H9 (cell line): ENCODE data around the gene ABHD12. TPM values are rescaled to one million over a fixed set of nuclear protein-coding genes. Genes with fewer than 3 reads are reported as not detected.

ENCODE experiments used
- DNase-seq: peaks from one replicate; pipeline ENCODE4 v3.0.0-alpha.2; 2017
- H2AFZ ChIP-seq: one replicate; pipeline ENCODE4 v1.6.1; 2013; ENCODE audit warnings: mild to moderate bottlenecking, low read length, control low read depth, moderate library complexity
- H2AK5ac ChIP-seq: 2 replicates; pipeline ENCODE4 v1.6.1; 2013; ENCODE audit warnings: low read length, control low read depth, mixed read lengths; ENCODE audit not compliant: insufficient read length
- H2BK120ac ChIP-seq: one replicate; pipeline ENCODE4 v1.6.1; 2013; ENCODE audit warnings: low read depth, mild to moderate bottlenecking, low read length, control low read depth, inconsistent platforms; ENCODE audit not compliant: poor library complexity, severe bottlenecking
- H2BK12ac ChIP-seq: 2 replicates; pipeline ENCODE4 v1.6.1; 2013; ENCODE audit warnings: low read length, control low read depth, mixed read lengths, low read depth; ENCODE audit not compliant: insufficient read length
- H2BK15ac ChIP-seq: 2 replicates; pipeline ENCODE4 v1.6.1; 2013; ENCODE audit warnings: low read depth, low read length, control low read depth
- H2BK20ac ChIP-seq: one replicate; pipeline ENCODE4 v1.6.1; 2013; ENCODE audit warnings: low read depth, mild to moderate bottlenecking, low read length, control low read depth, inconsistent platforms; ENCODE audit not compliant: poor library complexity, severe bottlenecking
- H2BK5ac ChIP-seq: 2 replicates; pipeline ENCODE4 v1.6.1; 2013; ENCODE audit warnings: low read length, control low read depth, mixed read lengths; ENCODE audit not compliant: insufficient read length
- H3K14ac ChIP-seq: 2 replicates; pipeline ENCODE4 v1.6.1; 2013; ENCODE audit warnings: low read length, control low read depth; ENCODE audit not compliant: insufficient read depth
- H3K18ac ChIP-seq: 2 replicates; pipeline ENCODE4 v1.6.1; 2013; ENCODE audit warnings: low read depth, mild to moderate bottlenecking, mixed read lengths, low read length, control low read depth; ENCODE audit not compliant: insufficient read length
- H3K23ac ChIP-seq: 2 replicates; pipeline ENCODE4 v1.6.1; 2013; ENCODE audit warnings: low read length, control low read depth, mixed read lengths, low read depth; ENCODE audit not compliant: insufficient read length
- H3K23me2 ChIP-seq: 2 replicates; pipeline ENCODE4 v1.6.1; 2013; ENCODE audit warnings: low read depth, mild to moderate bottlenecking, mixed read lengths, low read length, control low read depth; ENCODE audit not compliant: insufficient read length, poor library complexity, severe bottlenecking
- H3K27ac ChIP-seq: 2 replicates; pipeline ENCODE4 v1.5.1; 2013; ENCODE audit warnings: low read length, control low read depth, mixed read lengths, low read depth; ENCODE audit not compliant: insufficient read length
- H3K27me3 ChIP-seq: 2 replicates; pipeline ENCODE4 v1.6.1; 2013; ENCODE audit warnings: low read length, control low read depth, inconsistent platforms; ENCODE audit not compliant: insufficient read depth
- H3K4ac ChIP-seq: 2 replicates; pipeline ENCODE4 v1.6.1; 2013; ENCODE audit warnings: low read depth, mild to moderate bottlenecking, control low read depth, inconsistent platforms, low read length, moderate library complexity
- H3K4me1 ChIP-seq: 2 replicates; pipeline ENCODE4 v1.6.1; 2013; ENCODE audit warnings: low read length, control low read depth, inconsistent platforms; ENCODE audit not compliant: insufficient read depth
- H3K4me2 ChIP-seq: 2 replicates; pipeline ENCODE4 v1.6.1; 2013; ENCODE audit warnings: low read length, control low read depth, mixed read lengths; ENCODE audit not compliant: insufficient read length, insufficient read depth
- H3K56ac ChIP-seq: 2 replicates; pipeline ENCODE4 v1.6.1; 2013; ENCODE audit warnings: low read depth, mild to moderate bottlenecking, mixed read lengths, low read length, control low read depth; ENCODE audit not compliant: insufficient read length
- H3K79me1 ChIP-seq: 2 replicates; pipeline ENCODE4 v1.6.1; 2013; ENCODE audit warnings: low read depth, mild to moderate bottlenecking, moderate library complexity, low read length, control low read depth, inconsistent platforms; ENCODE audit not compliant: insufficient read depth, poor library complexity, severe bottlenecking
- H3K79me2 ChIP-seq: 2 replicates; pipeline ENCODE4 v1.6.1; 2013; ENCODE audit warnings: low read length, control low read depth, inconsistent platforms; ENCODE audit not compliant: insufficient read depth
- H3K9ac ChIP-seq: 2 replicates; pipeline ENCODE4 v1.6.1; 2013; ENCODE audit warnings: low read length, control low read depth, mixed read lengths; ENCODE audit not compliant: insufficient read length; ENCODE audit errors: extremely low read depth
- H3K9me3 ChIP-seq: one replicate; pipeline ENCODE4 v1.6.1; 2013; ENCODE audit warnings: low read depth, low read length, inconsistent platforms; ENCODE audit not compliant: control insufficient read depth
- H3T11ph ChIP-seq: one replicate; pipeline ENCODE4 v1.6.1; 2013; ENCODE audit warnings: mild to moderate bottlenecking, low read length, control low read depth, inconsistent platforms
- H4K20me1 ChIP-seq: one replicate; pipeline ENCODE4 v1.6.1; 2013; ENCODE audit not compliant: control insufficient read depth, insufficient read length, insufficient read depth
- H4K5ac ChIP-seq: 2 replicates; pipeline ENCODE4 v1.6.1; 2013; ENCODE audit warnings: low read depth, mild to moderate bottlenecking, mixed read lengths, low read length, control low read depth; ENCODE audit not compliant: insufficient read length
- H4K8ac ChIP-seq: replicated peaks from 2 replicates; pipeline ENCODE4 v1.6.1; 2013; ENCODE audit warnings: low read length, control low read depth, mixed read lengths, low read depth; ENCODE audit not compliant: insufficient read length
- H4K91ac ChIP-seq: 2 replicates; pipeline ENCODE4 v1.6.1; 2013; ENCODE audit warnings: low read depth, mild to moderate bottlenecking, moderate library complexity, mixed read lengths, low read length, control low read depth; ENCODE audit not compliant: insufficient read length
- H3K27ac Mint-ChIP-seq, 3 experiments: 2 replicates in 2 of 3; 3 replicates in 1 of 3; pipeline ENCODE4 v1.8.0; 2020 to 2021; ENCODE audit warnings: mixed read lengths in 3 of 3, mild to moderate bottlenecking in 1 of 3, moderate library complexity in 1 of 3
- H3K27me3 Mint-ChIP-seq: 2 replicates; pipeline ENCODE4 v1.8.0; 2021; ENCODE audit warnings: low read depth, mild to moderate bottlenecking, moderate library complexity, mixed read lengths
- H3K36me3 Mint-ChIP-seq, 3 experiments: 2 replicates in 2 of 3; 3 replicates in 1 of 3; pipeline ENCODE4 v1.8.0; 2020 to 2021; ENCODE audit warnings: low read depth in 3 of 3, mixed read lengths in 3 of 3; ENCODE audit not compliant: insufficient read depth in 1 of 3
- H3K4me1 Mint-ChIP-seq, 2 experiments: 2 replicates each; pipeline ENCODE4 v1.8.0; 2020; ENCODE audit warnings: mixed read lengths in 2 of 2
- H3K4me3 Mint-ChIP-seq, 2 experiments: 2 replicates in 1 of 2; 3 replicates in 1 of 2; pipeline ENCODE4 v1.8.0; 2020 to 2021; ENCODE audit warnings: mild to moderate bottlenecking in 2 of 2, mixed read lengths in 2 of 2, moderate library complexity in 1 of 2
- H3K9me3 Mint-ChIP-seq, 2 experiments: 2 replicates in 1 of 2; 3 replicates in 1 of 2; pipeline ENCODE4 v1.8.0; 2020; ENCODE audit warnings: mild to moderate bottlenecking in 2 of 2, mixed read lengths in 2 of 2, moderate library complexity in 1 of 2
- WGBS: extraction: QIAGEN DNeasy Blood & Tissue Kit; methylation state at CpG from one replicate; pipeline ENCODE4 v1.1.7; 2013; ENCODE audit warnings: missing lambda C conversion rate, low lambda C conversion rate, mixed read lengths; ENCODE audit not compliant: insufficient read length; ENCODE audit errors: extremely low coverage; 5-methylcytosine and 5-hydroxymethylcytosine counted together
- total RNA-seq: library from RNA; stranded (reverse); gene quantifications from 2 replicates; pipeline ENCODE4 v1.2.1, GENCODE V29; 2021
- TF ChIP-seq, protein P1 (sequence below): fragments of 200-600 bp; sonication (generic); conservative IDR thresholded peaks from 3 replicates; pipeline ENCODE4 v1.8.0; 2021; ENCODE audit warnings: antibody characterized with exemption, mild to moderate bottlenecking

The ABHD12 gene
- total RNA-seq, 1 experiment from 2014 or later, result 54.4 TPM

DNA sequence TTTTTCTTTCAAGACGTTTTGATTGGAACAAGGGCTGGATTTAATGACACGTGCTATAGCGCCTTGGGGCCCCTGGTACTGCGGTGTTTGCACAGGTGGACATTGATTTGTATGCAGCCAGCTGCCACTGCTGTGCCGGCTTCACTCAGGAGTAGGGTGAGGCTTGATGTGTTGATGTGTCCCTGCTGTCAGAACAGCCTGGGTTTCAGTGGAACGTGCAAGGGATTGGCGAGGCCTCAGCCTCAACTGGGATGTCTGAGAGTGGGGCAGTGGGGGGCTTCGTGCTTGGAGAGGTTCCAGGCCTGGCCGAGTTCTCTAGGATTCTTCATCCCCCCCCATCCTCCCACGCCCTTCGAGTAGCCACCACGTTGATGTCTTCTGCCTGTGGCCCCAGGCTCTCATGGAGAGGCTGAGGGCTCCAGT, 119.8 kb downstream of the ABHD12 start:
- H4K8ac ChIP-seq, result no peak overlapping the region
- Mint-ChIP-seq H3K27me3 (no peaks in the 10 kb centered on the region), H3K9me3 (no peaks in the 10 kb centered on the region; a peak in 1 of 5 replicates), H3K4me1 (no peaks in the 10 kb centered on the region), H3K4me3 (no peak overlapping the region), H3K27ac (0 out of 7 replicates have a peak overlapping the region, but pooled peaks of 1 of the 3 experiments have one; percentile 28), H3K36me3 (peaks cover 26 to 66% (median 41%) of the 10 kb centered on the region in 3 experiments)
- no peak overlapping the region for H3K14ac ChIP-seq
- H4K5ac ChIP-seq, result no peak overlapping the region
- no peak overlapping the region for H3T11ph ChIP-seq
- H4K20me1 ChIP-seq, result no peaks in the 10 kb centered on the region
- H4K91ac ChIP-seq, result no peak overlapping the region
- H3K27me3 ChIP-seq, result no peaks in the 10 kb centered on the region
- H3K4me2 ChIP-seq, result no peak overlapping the region
- no peak overlapping the region for H2AK5ac ChIP-seq
- H3K79me1 ChIP-seq, result no peaks in the 10 kb centered on the region
- H2BK20ac ChIP-seq, result no peak overlapping the region
- no peak overlapping the region for H2AFZ ChIP-seq
- no peak overlapping the region for H2BK12ac ChIP-seq
- H3K23me2 ChIP-seq, result no peaks in the 10 kb centered on the region
- H3K18ac ChIP-seq, result no peak overlapping the region
- no peak overlapping the region for H2BK120ac ChIP-seq
- WGBS, result no CpG with 5 or more reads among the region's 12 CpGs
- no peaks in the 10 kb centered on the region for H3K9me3 ChIP-seq
- H3K4me1 ChIP-seq, result no peaks in the 10 kb centered on the region
- H2BK15ac ChIP-seq, result no peak overlapping the region
- H3K79me2 ChIP-seq, result no peaks in the 10 kb centered on the region
- no peak overlapping the region for H3K56ac ChIP-seq
- H3K27ac ChIP-seq, result no peak overlapping the region
- DNase-seq, result peak; percentile 10
- H2BK5ac ChIP-seq, result no peak overlapping the region
- no peak overlapping the region for H3K23ac ChIP-seq
- TF ChIP-seq, protein P1, sequence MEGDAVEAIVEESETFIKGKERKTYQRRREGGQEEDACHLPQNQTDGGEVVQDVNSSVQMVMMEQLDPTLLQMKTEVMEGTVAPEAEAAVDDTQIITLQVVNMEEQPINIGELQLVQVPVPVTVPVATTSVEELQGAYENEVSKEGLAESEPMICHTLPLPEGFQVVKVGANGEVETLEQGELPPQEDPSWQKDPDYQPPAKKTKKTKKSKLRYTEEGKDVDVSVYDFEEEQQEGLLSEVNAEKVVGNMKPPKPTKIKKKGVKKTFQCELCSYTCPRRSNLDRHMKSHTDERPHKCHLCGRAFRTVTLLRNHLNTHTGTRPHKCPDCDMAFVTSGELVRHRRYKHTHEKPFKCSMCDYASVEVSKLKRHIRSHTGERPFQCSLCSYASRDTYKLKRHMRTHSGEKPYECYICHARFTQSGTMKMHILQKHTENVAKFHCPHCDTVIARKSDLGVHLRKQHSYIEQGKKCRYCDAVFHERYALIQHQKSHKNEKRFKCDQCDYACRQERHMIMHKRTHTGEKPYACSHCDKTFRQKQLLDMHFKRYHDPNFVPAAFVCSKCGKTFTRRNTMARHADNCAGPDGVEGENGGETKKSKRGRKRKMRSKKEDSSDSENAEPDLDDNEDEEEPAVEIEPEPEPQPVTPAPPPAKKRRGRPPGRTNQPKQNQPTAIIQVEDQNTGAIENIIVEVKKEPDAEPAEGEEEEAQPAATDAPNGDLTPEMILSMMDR, result no peak
- H3K9ac ChIP-seq, result no peak overlapping the region
- H3K4ac ChIP-seq, result no peak overlapping the region
